ENCODE results near the gene RNPEPL1. TPM values are rescaled to one million over a fixed set of nuclear protein-coding genes. Genes with fewer than 3 reads are reported as not detected.

The RNPEPL1 gene
- total and polyA plus RNA-seq, 10 of the 15 experiments (the other 5 are each of a cell fraction or from before 2014, with no cell fraction given): 0.24 to 49.5 (median 6.8) TPM

DNA sequence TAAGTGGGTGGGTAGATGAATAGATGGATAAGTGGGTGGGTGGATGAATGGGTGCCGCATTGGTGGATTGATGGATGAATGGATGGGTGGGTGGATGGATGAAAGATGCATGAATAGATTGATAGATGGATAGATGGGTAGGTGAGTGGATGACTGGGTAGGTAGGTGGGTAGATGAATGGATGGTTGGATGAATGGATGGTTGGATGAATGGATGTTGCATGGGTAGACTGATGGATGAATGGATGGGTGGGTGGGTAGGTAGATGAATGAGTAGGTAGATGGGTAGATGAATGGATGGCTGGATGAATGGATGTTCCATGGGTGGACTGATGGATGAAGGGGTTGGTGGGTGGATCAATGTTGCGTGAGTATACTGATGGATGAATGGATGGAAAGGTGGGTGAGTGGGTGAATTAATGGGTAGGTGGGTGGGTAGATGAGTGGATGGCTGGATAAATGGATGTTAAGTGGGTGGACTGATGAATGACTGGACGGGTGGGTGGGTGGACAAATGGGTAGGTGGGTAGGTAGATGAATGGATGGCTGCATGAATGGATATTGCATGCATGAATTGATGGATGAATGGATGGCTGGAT lies 41.0 kb upstream of the RNPEPL1 start:
- no peaks in the 10 kb centered on the region for H4K20me1 ChIP-seq (ENCODE audit: control insufficient read depth, insufficient read depth)
- 53% methylated on average over 3 of the region's 3 CpGs for WGBS (ENCODE audit: insufficient coverage, insufficient replicate concordance, low lambda C conversion rate, missing lambda C conversion rate)
- no peak overlapping the region for H3K4me2 ChIP-seq (ENCODE audit: control insufficient read depth, insufficient read depth)
- H3K27ac ChIP-seq (ENCODE audit: control insufficient read depth, insufficient read depth): no peak overlapping the region
- TF ChIP-seq CREB1 (IDR thresholded peaks at IDR 0.05; ENCODE audit: low read depth): no peak
- FAIRE-seq (no peak), DNase-seq (ENCODE audit: low read depth, low spot score) (no peak), ATAC-seq (no peak)
- no TSS peak for BruUV-seq (replicated peaks)
- CTCF ChIA-PET: no interaction called here
- RAD21 ChIA-PET (ENCODE audit: unreplicated experiment): no interaction called here
- peaks cover 23% of the 10 kb centered on the region; the same call in 2 of the 3 replicates for H3K9me3 ChIP-seq (replicated peaks; ENCODE audit: control insufficient read depth, insufficient read depth, low read length)
- H3K79me2 ChIP-seq (ENCODE audit: control insufficient read depth, insufficient read depth, low read length): no peaks in the 10 kb centered on the region
- H3K4me3 ChIP-seq: no peak overlapping the region
- POLR2A ChIA-PET: no interaction called here
- H3K9ac ChIP-seq (ENCODE audit: control insufficient read depth, insufficient read depth, low read length): no peak overlapping the region
- in situ Hi-C loops (cut with MboI): no loop called here
- SMC1A ChIA-PET (ENCODE audit: uncharacterized antibody, unreplicated experiment): no interaction called here
- H3K27me3 ChIP-seq (replicated peaks in 1 of 2; ENCODE audit: control insufficient read depth in 2 of 2, insufficient read depth in 2 of 2, low read length in 1 of 2): no peaks in the 10 kb centered on the region
- H2AFZ ChIP-seq (ENCODE audit: control insufficient read depth, low read depth, low read length): no peak overlapping the region
- H3K4me1 ChIP-seq (ENCODE audit: control insufficient read depth, insufficient read depth, low read length): no peaks in the 10 kb centered on the region
- peaks cover 0 to 3% of the 10 kb centered on the region in 2 experiments; a peak in 1 of 4 replicates for H3K36me3 ChIP-seq (ENCODE audit: control insufficient read depth in 2 of 2, insufficient read depth in 2 of 2, low read length in 1 of 2)
- intact Hi-C loops (cut with micrococcal nuclease; ENCODE audit: unreplicated experiment): no loop called here

DNA sequence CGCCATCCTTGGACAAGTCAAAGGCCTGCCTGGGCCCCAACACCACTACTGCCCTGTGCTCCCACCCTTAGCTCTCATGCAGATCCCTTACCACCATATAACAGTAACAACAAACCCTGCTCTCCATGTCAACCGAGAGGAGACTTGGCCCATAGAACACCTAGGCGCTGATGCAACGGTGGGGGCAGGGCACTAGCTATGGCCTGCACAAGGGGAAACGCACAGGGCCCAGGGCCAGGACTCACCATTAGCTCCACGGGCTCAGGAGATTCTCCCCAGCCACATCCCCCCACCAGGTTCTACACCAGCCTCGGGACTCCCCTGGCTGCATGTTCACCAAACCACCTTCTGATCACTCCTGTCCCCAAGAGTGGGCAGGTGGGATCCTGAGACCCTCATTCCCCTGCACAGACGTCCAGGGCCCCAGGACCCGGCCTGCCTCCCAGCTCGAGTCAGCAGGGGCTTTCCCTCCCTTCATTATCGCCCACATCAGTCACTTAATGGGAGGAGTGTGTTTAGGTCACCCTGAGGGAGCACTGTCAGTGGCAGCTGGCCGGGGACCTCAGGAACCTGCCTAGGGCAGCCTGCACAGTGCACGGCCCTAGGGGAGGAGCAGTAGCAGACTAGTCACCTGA lies 39.8 kb upstream of the RNPEPL1 start:
- Histone ChIP-seq H3K4me1 (ENCODE audit: control insufficient read depth, insufficient read depth, low read length) (no peaks in the 10 kb centered on the region), H2AFZ (ENCODE audit: control insufficient read depth, low read depth, low read length) (no peak overlapping the region), H3K4me2 (ENCODE audit: control insufficient read depth, insufficient read depth) (no peak overlapping the region), H3K27ac (ENCODE audit: control insufficient read depth, insufficient read depth) (no peak overlapping the region), H3K79me2 (ENCODE audit: control insufficient read depth, insufficient read depth, low read length) (no peaks in the 10 kb centered on the region), H3K36me3 (ENCODE audit: control insufficient read depth in 2 of 2, insufficient read depth in 2 of 2, low read length in 1 of 2) (peaks cover 0 to 3% of the 10 kb centered on the region in 2 experiments; a peak in 1 of 4 replicates), H3K9ac (ENCODE audit: control insufficient read depth, insufficient read depth, low read length) (no peak overlapping the region), H4K20me1 (ENCODE audit: control insufficient read depth, insufficient read depth) (no peaks in the 10 kb centered on the region), H3K27me3 (replicated peaks in 1 of 2; ENCODE audit: control insufficient read depth in 2 of 2, insufficient read depth in 2 of 2, low read length in 1 of 2) (no peaks in the 10 kb centered on the region), H3K4me3 (no peak overlapping the region), H3K9me3 (replicated peaks; ENCODE audit: control insufficient read depth, insufficient read depth, low read length) (peaks cover 24% of the 10 kb centered on the region; the same call in 2 of the 3 replicates)
- RAD21 ChIA-PET (ENCODE audit: unreplicated experiment): no interaction called here
- in situ Hi-C loops (cut with MboI) (no loop called here), intact Hi-C loops (cut with micrococcal nuclease; ENCODE audit: unreplicated experiment) (no loop called here)
- no peak for FAIRE-seq
- SMC1A ChIA-PET (ENCODE audit: uncharacterized antibody, unreplicated experiment): interaction anchor here (0.7 kb wide), 1 partner anchor 11 kb away, joined by 3 read pairs; no protein-coding TSS in a partner anchor
- BruUV-seq (replicated peaks): no TSS peak
- no peak for ATAC-seq
- WGBS (ENCODE audit: insufficient coverage, insufficient replicate concordance, low lambda C conversion rate, missing lambda C conversion rate): 75% methylated on average over 13 of the region's 13 CpGs
- DNase-seq (ENCODE audit: low read depth, low spot score): no peak
- CTCF ChIA-PET: interaction anchor here (0.7 to 1.2 kb wide), 2 partner anchors 12 to 14 kb away, joined by 3 to 6 read pairs; no protein-coding TSS in a partner anchor
- POLR2A ChIA-PET: no interaction called here
- no peak for TF ChIP-seq NFYB (IDR thresholded peaks at IDR 0.05; ENCODE audit: insufficient read depth, low read depth, low read length)
- TF ChIP-seq ZNF217 (IDR thresholded peaks at IDR 0.05): no peak
- no peak for TF ChIP-seq PAX8 (IDR thresholded peaks at IDR 0.05)
- no peak for TF ChIP-seq FOXK2 (IDR thresholded peaks at IDR 0.05)
- TF ChIP-seq ETV6 (conservative IDR thresholded peaks at IDR 0.05 in 1 of 2, IDR thresholded peaks at IDR 0.05 in 1 of 2; ENCODE audit: borderline replicate concordance in 1 of 2, low read depth in 1 of 2): no peak
- TF ChIP-seq, protein P1, sequence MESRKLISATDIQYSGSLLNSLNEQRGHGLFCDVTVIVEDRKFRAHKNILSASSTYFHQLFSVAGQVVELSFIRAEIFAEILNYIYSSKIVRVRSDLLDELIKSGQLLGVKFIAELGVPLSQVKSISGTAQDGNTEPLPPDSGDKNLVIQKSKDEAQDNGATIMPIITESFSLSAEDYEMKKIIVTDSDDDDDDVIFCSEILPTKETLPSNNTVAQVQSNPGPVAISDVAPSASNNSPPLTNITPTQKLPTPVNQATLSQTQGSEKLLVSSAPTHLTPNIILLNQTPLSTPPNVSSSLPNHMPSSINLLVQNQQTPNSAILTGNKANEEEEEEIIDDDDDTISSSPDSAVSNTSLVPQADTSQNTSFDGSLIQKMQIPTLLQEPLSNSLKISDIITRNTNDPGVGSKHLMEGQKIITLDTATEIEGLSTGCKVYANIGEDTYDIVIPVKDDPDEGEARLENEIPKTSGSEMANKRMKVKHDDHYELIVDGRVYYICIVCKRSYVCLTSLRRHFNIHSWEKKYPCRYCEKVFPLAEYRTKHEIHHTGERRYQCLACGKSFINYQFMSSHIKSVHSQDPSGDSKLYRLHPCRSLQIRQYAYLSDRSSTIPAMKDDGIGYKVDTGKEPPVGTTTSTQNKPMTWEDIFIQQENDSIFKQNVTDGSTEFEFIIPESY (IDR thresholded peaks at IDR 0.05): no peak
- TF ChIP-seq, protein P2, sequence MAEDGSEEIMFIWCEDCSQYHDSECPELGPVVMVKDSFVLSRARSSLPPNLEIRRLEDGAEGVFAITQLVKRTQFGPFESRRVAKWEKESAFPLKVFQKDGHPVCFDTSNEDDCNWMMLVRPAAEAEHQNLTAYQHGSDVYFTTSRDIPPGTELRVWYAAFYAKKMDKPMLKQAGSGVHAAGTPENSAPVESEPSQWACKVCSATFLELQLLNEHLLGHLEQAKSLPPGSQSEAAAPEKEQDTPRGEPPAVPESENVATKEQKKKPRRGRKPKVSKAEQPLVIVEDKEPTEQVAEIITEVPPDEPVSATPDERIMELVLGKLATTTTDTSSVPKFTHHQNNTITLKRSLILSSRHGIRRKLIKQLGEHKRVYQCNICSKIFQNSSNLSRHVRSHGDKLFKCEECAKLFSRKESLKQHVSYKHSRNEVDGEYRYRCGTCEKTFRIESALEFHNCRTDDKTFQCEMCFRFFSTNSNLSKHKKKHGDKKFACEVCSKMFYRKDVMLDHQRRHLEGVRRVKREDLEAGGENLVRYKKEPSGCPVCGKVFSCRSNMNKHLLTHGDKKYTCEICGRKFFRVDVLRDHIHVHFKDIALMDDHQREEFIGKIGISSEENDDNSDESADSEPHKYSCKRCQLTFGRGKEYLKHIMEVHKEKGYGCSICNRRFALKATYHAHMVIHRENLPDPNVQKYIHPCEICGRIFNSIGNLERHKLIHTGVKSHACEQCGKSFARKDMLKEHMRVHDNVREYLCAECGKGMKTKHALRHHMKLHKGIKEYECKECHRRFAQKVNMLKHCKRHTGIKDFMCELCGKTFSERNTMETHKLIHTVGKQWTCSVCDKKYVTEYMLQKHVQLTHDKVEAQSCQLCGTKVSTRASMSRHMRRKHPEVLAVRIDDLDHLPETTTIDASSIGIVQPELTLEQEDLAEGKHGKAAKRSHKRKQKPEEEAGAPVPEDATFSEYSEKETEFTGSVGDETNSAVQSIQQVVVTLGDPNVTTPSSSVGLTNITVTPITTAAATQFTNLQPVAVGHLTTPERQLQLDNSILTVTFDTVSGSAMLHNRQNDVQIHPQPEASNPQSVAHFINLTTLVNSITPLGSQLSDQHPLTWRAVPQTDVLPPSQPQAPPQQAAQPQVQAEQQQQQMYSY (CRISPR knock-in tag; IDR thresholded peaks at IDR 0.05): no peak
- TF ChIP-seq HCFC1 (IDR thresholded peaks at IDR 0.05; ENCODE audit: low read length): no peak
- TF ChIP-seq ZNF207 (IDR thresholded peaks at IDR 0.05; ENCODE audit: borderline replicate concordance): no peak
- no peak for TF ChIP-seq RUNX3 (IDR thresholded peaks at IDR 0.05; ENCODE audit: low read length)

Measured in GM12878 (cell line).